Measurements from ENCODE around the gene ZBTB24. TPM values are rescaled to one million over a fixed set of nuclear protein-coding genes. Genes with fewer than 3 reads are reported as not detected.

ZBTB24 gene
- total and polyA plus RNA-seq, 2 donors (not counting 3 experiments of a cell fraction or from before 2014, with no cell fraction given): 1.9 to 6.2 TPM

DNA sequence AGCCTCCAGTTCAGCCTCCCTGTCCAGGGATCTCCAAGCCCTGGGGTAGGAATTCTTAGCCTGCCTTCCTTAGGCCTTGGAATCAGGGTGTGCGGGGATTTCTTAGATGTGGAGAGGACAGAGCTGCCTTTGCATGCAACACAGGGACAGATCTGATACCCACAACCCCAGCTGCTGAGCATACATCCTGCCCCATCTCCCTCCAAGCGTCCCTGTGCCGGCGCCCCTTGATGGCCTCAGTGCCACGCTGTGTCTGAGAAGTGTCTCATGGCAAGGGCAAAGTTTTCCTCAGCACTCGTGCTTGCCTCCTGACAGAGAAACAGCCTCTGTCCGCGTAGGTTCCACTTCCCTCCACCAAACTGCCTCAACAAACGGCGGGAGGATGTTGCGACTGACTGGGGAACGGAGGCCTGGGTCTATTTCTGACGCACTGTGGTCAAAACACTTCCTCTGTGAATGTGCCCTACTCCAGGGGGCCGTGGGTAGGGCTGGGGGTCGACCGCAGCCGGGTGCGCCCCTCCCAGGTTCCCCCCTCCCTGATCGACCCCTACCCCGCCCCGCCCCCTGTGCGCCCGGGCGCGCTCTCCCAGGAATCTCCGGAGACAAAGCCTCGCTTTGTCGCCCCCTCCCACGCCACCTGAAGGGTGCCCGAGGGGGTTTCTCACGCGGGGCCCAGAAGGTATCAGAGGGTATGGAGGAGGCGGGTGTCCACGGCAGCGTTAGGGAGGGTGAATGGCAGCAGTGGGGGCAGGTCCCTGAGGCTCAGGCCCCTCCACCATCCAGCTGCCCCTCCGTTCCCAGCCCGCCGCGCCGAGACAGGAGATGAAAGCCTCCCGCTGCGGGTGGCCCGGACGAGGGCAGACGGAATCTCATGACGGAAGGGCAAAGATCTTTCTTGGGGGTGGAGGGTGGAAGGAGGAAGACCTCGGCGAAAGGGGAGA lies 28.3 kb downstream of the ZBTB24 start:
- no peak overlapping the region for H3K27ac ChIP-seq (ENCODE audit: insufficient read depth, low read depth, low read length)
- no peaks in the 10 kb centered on the region for H3K79me2 ChIP-seq (ENCODE audit: control insufficient read depth, insufficient read depth, low read length)
- TF ChIP-seq POLR2AphosphoS5 (IDR thresholded peaks at IDR 0.05; ENCODE audit: insufficient read depth, low read depth, low read length) (no peak), MYC (IDR thresholded peaks at IDR 0.05; ENCODE audit: low read depth, low read length) (no peak), JUN (IDR thresholded peaks at IDR 0.05; ENCODE audit: borderline replicate concordance, insufficient read depth, insufficient read length, low read depth) (no peak), EZH2 (IDR thresholded peaks at IDR 0.05; ENCODE audit: borderline replicate concordance, low read depth, low read length, severe bottlenecking) (no peak), POLR2A (IDR thresholded peaks at IDR 0.05; ENCODE audit: low read depth, low read length) (no peak), GATA2 (IDR thresholded peaks at IDR 0.05; ENCODE audit: insufficient read depth, insufficient read length, low read depth, low read length) (no peak), FOS (IDR thresholded peaks at IDR 0.05; ENCODE audit: borderline replicate concordance, insufficient read depth, low read length) (no peak)
- TF ChIP-seq, protein P1, sequence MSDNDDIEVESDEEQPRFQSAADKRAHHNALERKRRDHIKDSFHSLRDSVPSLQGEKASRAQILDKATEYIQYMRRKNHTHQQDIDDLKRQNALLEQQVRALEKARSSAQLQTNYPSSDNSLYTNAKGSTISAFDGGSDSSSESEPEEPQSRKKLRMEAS (IDR thresholded peaks at IDR 0.05; ENCODE audit: insufficient read depth, insufficient read length): no peak
- TF ChIP-seq, protein P2, sequence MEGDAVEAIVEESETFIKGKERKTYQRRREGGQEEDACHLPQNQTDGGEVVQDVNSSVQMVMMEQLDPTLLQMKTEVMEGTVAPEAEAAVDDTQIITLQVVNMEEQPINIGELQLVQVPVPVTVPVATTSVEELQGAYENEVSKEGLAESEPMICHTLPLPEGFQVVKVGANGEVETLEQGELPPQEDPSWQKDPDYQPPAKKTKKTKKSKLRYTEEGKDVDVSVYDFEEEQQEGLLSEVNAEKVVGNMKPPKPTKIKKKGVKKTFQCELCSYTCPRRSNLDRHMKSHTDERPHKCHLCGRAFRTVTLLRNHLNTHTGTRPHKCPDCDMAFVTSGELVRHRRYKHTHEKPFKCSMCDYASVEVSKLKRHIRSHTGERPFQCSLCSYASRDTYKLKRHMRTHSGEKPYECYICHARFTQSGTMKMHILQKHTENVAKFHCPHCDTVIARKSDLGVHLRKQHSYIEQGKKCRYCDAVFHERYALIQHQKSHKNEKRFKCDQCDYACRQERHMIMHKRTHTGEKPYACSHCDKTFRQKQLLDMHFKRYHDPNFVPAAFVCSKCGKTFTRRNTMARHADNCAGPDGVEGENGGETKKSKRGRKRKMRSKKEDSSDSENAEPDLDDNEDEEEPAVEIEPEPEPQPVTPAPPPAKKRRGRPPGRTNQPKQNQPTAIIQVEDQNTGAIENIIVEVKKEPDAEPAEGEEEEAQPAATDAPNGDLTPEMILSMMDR (IDR thresholded peaks at IDR 0.05; ENCODE audit: extremely low read depth in 1 of 2, insufficient read depth in 1 of 2, low read depth in 1 of 2, low read length in 2 of 2): no peak
- no peaks in the 10 kb centered on the region for H3K27me3 ChIP-seq (ENCODE audit: control insufficient read depth in 2 of 2, insufficient read depth in 2 of 2, low read length in 2 of 2)
- ChIA-PET CTCF (interaction anchor here (1.0 to 1.1 kb wide), 2 partner anchors 9 to 21 kb away, joined by 3 to 6 read pairs; no protein-coding TSS in a partner anchor), POLR2A (no interaction called here)
- no peaks in the 10 kb centered on the region for H3K9me3 ChIP-seq (replicated peaks; ENCODE audit: control insufficient read depth, insufficient read depth, low read length)
- H3K4me3 ChIP-seq (replicated peaks in 1 of 3; ENCODE audit: insufficient read depth in 1 of 3, low read depth in 1 of 3, low read length in 3 of 3): peak overlapping the region; percentile 59 to 69 (median 64)
- peak overlapping the region; percentile 75 for H2AFZ ChIP-seq (ENCODE audit: low read depth, low read length)
- dilution Hi-C loops (cut with MboI; ENCODE audit: extremely low pct_ligation_motif_present, low sequenced_read_pairs) (no loop called here), intact Hi-C loops (cut with micrococcal nuclease) (loop anchor here (1.0 kb wide), 1 partner anchor 14 kb away; the partner anchor contains the start of genes PPIL6 and SMPD2)
- no peaks in the 10 kb centered on the region for H4K20me1 ChIP-seq (replicated peaks; ENCODE audit: control insufficient read depth, extremely low read depth, insufficient read depth, low read length)
- peak overlapping the region; percentile 43 for H3K9ac ChIP-seq (replicated peaks; ENCODE audit: extremely low read depth, insufficient read depth, low read length)
- DNase-seq (ENCODE audit: low read depth, low spot score): no peak
- no peaks in the 10 kb centered on the region for H3K36me3 ChIP-seq (ENCODE audit: control insufficient read depth in 2 of 2, extremely low read depth in 1 of 2, insufficient read depth in 2 of 2, low read length in 2 of 2)
- BruUV-seq (replicated peaks): TSS peak; percentile 20
- no peaks in the 10 kb centered on the region for H3K9me1 ChIP-seq (replicated peaks; ENCODE audit: control insufficient read depth, extremely low read depth, insufficient read depth, low read length)
- H3K4me1 ChIP-seq (ENCODE audit: control insufficient read depth, extremely low read depth, insufficient read depth, low read length): peaks cover 7% of the 10 kb centered on the region
- FAIRE-seq: peak; percentile 65
- H3K4me2 ChIP-seq (ENCODE audit: insufficient read depth, low read length): peak overlapping the region; percentile 38

Measured in endothelial cell of umbilical vein (primary cell).